ENCODE measurements around the gene ADRB1. TPM values are rescaled to one million over a fixed set of nuclear protein-coding genes. Genes with fewer than 3 reads are reported as not detected.

Gene ADRB1
- total RNA-seq, 1 donor = not detected

DNA sequence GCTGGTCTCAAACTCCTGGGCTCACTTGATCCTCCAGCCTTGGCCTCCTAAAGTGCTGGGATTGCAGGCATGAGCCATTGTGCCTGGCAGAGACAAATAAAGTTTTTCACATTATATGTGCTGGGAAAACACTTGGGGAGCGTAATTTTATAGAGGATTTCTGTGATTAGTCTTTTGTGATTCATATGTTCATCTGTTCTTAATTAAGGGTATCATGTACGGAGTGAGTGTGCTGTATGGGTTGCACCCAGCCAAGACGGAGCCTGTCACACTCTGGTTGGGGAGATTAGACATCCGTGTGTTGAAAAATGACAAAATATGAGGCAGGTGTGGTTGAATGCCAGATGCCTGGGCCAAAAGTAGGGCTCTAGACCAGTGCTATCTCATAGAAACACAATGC, 10.3 kb downstream of the ADRB1 start:
- TF ChIP-seq, protein P1, sequence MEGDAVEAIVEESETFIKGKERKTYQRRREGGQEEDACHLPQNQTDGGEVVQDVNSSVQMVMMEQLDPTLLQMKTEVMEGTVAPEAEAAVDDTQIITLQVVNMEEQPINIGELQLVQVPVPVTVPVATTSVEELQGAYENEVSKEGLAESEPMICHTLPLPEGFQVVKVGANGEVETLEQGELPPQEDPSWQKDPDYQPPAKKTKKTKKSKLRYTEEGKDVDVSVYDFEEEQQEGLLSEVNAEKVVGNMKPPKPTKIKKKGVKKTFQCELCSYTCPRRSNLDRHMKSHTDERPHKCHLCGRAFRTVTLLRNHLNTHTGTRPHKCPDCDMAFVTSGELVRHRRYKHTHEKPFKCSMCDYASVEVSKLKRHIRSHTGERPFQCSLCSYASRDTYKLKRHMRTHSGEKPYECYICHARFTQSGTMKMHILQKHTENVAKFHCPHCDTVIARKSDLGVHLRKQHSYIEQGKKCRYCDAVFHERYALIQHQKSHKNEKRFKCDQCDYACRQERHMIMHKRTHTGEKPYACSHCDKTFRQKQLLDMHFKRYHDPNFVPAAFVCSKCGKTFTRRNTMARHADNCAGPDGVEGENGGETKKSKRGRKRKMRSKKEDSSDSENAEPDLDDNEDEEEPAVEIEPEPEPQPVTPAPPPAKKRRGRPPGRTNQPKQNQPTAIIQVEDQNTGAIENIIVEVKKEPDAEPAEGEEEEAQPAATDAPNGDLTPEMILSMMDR (IDR thresholded peaks at IDR 0.05; ENCODE audit: extremely low read depth, low read depth, low read length) = no peak
- DNase-seq (ENCODE audit: insufficient read length, low spot score, missing footprints) = no peak
- H3K4me2 ChIP-seq (ENCODE audit: insufficient read depth, low read length) = no peak overlapping the region
- no peaks in the 10 kb centered on the region for H3K79me2 ChIP-seq (ENCODE audit: insufficient read depth, low read length)
- H3K27me3 ChIP-seq (ENCODE audit: insufficient read depth, low read length) = peaks cover 9% of the 10 kb centered on the region
- H4K20me1 ChIP-seq (ENCODE audit: insufficient read depth, low read length) = no peaks in the 10 kb centered on the region
- H3K27ac ChIP-seq (ENCODE audit: low read depth, low read length) = no peak overlapping the region
- no peak overlapping the region for H3K4me3 ChIP-seq (ENCODE audit: insufficient read depth, low read length)
- no peaks in the 10 kb centered on the region for H3K4me1 ChIP-seq (ENCODE audit: insufficient read depth, low read length)
- no peaks in the 10 kb centered on the region for H3K9me3 ChIP-seq (ENCODE audit: low read depth, low read length)
- H3K36me3 ChIP-seq (ENCODE audit: insufficient read depth, low read length) = no peaks in the 10 kb centered on the region
- H2AFZ ChIP-seq (ENCODE audit: low read length) = no peak overlapping the region

GRCh38 chr10:114057855-114058254, 14.2 kb downstream of the ADRB1 start:
- Histone ChIP-seq H3K27me3 (ENCODE audit: insufficient read depth, low read length) (peaks cover 7% of the 10 kb centered on the region), H2AFZ (ENCODE audit: low read length) (no peak overlapping the region), H3K36me3 (ENCODE audit: insufficient read depth, low read length) (no peaks in the 10 kb centered on the region), H3K27ac (ENCODE audit: low read depth, low read length) (no peak overlapping the region), H3K4me1 (ENCODE audit: insufficient read depth, low read length) (no peaks in the 10 kb centered on the region), H3K4me2 (ENCODE audit: insufficient read depth, low read length) (no peak overlapping the region), H4K20me1 (ENCODE audit: insufficient read depth, low read length) (no peaks in the 10 kb centered on the region), H3K79me2 (ENCODE audit: insufficient read depth, low read length) (no peaks in the 10 kb centered on the region), H3K4me3 (ENCODE audit: insufficient read depth, low read length) (no peak overlapping the region), H3K9me3 (ENCODE audit: low read depth, low read length) (no peaks in the 10 kb centered on the region)
- DNase-seq (ENCODE audit: insufficient read length, low spot score, missing footprints) = no peak
- TF ChIP-seq, protein P1 (IDR thresholded peaks at IDR 0.05; ENCODE audit: extremely low read depth, low read depth, low read length) = no peak

- Histone ChIP-seq H3K4me1 (ENCODE audit: insufficient read depth, low read length) (no peaks in the 10 kb centered on the region), H3K9me3 (ENCODE audit: low read depth, low read length) (no peaks in the 10 kb centered on the region), H3K4me3 (ENCODE audit: insufficient read depth, low read length) (no peak overlapping the region), H3K79me2 (ENCODE audit: insufficient read depth, low read length) (no peaks in the 10 kb centered on the region), H3K27me3 (ENCODE audit: insufficient read depth, low read length) (peaks cover 7% of the 10 kb centered on the region), H3K36me3 (ENCODE audit: insufficient read depth, low read length) (no peaks in the 10 kb centered on the region), H3K4me2 (ENCODE audit: insufficient read depth, low read length) (no peak overlapping the region), H2AFZ (ENCODE audit: low read length) (no peak overlapping the region), H3K27ac (ENCODE audit: low read depth, low read length) (no peak overlapping the region), H4K20me1 (ENCODE audit: insufficient read depth, low read length) (no peaks in the 10 kb centered on the region)
- DNase-seq (ENCODE audit: insufficient read length, low spot score, missing footprints) = no peak
- TF ChIP-seq, protein P1 (IDR thresholded peaks at IDR 0.05; ENCODE audit: extremely low read depth, low read depth, low read length) = no peak
Measured at GRCh38 chr10:114058297-114058696, 14.6 kb downstream of the ADRB1 start.

DNA sequence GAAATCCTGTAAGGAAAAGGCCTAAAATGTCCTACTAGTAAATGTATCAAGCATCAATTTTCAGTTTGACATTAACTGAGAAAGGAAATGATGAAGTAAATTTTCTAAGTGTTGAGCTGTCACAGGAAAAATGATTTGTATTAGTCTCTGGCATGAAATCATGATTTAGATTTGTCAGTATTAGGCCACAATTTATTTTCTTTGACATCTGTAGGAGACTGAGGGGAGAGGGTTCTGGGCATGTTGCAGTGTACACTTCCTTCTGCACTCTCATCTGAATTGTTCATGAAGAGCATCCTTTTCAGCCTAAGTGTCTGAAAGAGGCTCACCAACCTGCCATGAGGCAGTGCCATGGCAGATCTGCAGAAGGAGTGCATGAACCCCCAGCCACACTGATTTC, 15.9 kb downstream of the ADRB1 start:
- Histone ChIP-seq H3K9me3 (ENCODE audit: low read depth, low read length) (no peaks in the 10 kb centered on the region), H2AFZ (ENCODE audit: low read length) (no peak overlapping the region), H3K4me1 (ENCODE audit: insufficient read depth, low read length) (no peaks in the 10 kb centered on the region), H4K20me1 (ENCODE audit: insufficient read depth, low read length) (no peaks in the 10 kb centered on the region), H3K27ac (ENCODE audit: low read depth, low read length) (no peak overlapping the region), H3K27me3 (ENCODE audit: insufficient read depth, low read length) (peaks cover 3% of the 10 kb centered on the region), H3K4me2 (ENCODE audit: insufficient read depth, low read length) (no peak overlapping the region), H3K36me3 (ENCODE audit: insufficient read depth, low read length) (no peaks in the 10 kb centered on the region), H3K4me3 (ENCODE audit: insufficient read depth, low read length) (no peak overlapping the region), H3K79me2 (ENCODE audit: insufficient read depth, low read length) (no peaks in the 10 kb centered on the region)
- DNase-seq (ENCODE audit: insufficient read length, low spot score, missing footprints) = no peak
- TF ChIP-seq, protein P1 (IDR thresholded peaks at IDR 0.05; ENCODE audit: extremely low read depth, low read depth, low read length) = no peak
